ENCODE data around the gene NFATC2. TPM values are rescaled to one million over a fixed set of nuclear protein-coding genes. Genes with fewer than 3 reads are reported as not detected.

NFATC2 gene
- polyA plus RNA-seq, 3 donors = 1.6 to 2.3 (median 1.6) TPM

DNA sequence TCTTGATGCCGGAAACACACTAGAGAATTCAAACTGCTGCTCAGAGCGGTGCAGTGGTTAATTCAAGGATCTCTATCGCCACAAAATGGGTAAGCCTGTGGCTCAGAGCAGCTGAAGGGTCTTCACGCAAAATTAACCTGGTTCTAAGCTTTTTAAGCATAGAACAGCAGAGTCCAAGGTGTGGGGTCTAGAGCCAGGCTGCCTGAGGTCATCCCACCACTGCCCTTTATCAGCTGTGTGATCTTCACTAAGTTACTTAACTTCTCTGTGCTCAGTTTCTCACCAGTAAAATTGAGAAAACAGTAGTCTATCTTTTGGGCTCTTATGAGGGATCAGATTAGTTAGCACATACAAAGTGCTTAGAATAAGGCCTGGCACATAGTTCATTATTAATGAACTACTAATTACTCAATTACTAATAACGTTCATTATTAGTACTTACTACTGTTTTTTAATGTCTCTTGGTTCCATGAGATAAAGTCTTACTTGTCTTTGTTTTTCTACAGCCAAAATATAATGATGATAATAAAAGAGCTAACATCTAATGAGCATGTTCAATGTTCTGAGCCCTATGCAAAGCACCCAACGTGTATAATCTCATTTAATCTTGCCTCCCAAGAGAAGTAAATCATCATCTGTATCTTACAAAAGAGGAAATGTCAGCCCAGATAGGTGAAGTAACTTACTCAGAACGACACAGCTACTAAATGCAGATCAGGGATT, 92.9 kb downstream of the NFATC2 start:
- no peak for DNase-seq (ENCODE audit: extremely low read depth in 1 of 11, low read depth in 9 of 11, low spot score in 4 of 11)

DNA sequence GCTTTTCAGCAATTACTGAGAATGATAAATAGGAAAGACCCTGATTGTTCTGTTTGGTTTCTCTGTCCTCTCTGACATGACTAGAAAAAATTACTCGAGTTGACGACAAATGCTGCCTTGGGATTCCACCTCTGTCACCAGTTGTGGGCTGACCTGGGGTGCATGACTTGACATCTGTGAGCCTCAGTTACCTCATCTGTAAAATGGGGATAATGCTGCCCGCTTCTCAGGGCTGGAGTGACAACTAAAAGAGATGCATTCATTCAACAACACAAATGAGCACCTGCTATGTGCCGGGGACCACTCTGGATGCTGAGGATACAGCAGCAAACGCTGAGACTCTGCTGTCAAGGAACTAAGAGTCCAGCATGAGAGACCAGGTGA, 94.8 kb downstream of the NFATC2 start:
- DNase-seq (ENCODE audit: extremely low read depth in 1 of 11, low read depth in 9 of 11, low spot score in 4 of 11) = no peak

DNA sequence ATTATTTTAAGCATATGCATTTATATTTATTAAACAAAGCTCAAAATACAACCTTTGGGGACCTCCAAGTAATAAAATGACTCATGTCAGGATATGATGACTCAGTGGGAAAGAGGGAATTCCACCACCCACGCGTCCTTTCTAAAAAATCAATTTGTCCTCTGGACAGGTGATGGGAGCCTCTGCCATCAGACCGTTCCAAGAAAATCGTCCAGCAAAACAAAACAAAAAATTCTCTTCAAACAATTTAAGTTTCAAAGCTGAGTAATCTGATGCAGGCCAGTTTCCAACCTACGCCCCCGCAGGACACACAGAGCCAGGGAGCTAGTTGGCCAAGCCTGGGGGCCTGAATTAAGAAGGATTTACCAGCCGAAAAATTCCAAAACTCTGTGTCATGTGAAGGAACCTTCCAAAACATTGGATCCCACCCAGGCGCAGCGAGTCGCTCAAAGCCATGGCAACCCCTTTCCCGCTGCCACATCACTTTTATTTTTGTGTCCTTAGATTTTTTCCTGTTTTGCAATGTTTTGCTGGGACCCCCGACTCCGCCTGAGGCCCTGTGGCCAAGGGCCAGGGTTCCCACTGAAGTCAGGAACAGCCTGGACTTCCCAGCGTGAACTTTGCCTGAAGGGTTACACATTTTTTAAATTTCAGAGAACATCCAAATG, 95.3 kb downstream of the NFATC2 start:
- DNase-seq (ENCODE audit: extremely low read depth in 1 of 11, low read depth in 9 of 11, low spot score in 4 of 11) = peak in 3 of 11 donors; percentile 42 to 52 (median 48)

GRCh38 chr20:51446656-51447055, 95.9 kb downstream of the NFATC2 start:
- DNase-seq (ENCODE audit: extremely low read depth in 1 of 11, low read depth in 9 of 11, low spot score in 4 of 11) = no peak

DNA sequence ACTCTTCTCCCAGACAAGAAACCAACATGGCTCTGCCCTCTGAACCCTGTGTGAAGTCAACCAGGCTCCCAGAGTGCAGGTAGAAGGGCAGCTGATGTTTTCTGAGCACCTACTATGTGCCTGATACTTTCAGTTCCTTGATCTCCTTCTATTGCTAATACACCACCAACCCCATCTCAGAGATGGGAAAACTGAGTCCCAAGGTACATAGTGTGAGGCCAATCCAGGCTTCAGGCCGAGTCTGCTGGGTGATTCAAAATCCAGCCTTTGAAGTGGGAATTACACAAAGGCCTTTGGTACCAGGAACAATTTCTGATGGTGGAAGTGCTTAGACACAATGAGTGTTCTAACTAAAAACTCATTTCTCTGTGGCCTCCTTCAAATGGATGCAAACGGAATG, 96.3 kb downstream of the NFATC2 start:
- DNase-seq (ENCODE audit: extremely low read depth in 1 of 11, low read depth in 9 of 11, low spot score in 4 of 11) = no peak

GRCh38 chr20:51445591-51445990, 96.9 kb downstream of the NFATC2 start:
- no peak for DNase-seq (ENCODE audit: extremely low read depth in 1 of 11, low read depth in 9 of 11, low spot score in 4 of 11)

DNA sequence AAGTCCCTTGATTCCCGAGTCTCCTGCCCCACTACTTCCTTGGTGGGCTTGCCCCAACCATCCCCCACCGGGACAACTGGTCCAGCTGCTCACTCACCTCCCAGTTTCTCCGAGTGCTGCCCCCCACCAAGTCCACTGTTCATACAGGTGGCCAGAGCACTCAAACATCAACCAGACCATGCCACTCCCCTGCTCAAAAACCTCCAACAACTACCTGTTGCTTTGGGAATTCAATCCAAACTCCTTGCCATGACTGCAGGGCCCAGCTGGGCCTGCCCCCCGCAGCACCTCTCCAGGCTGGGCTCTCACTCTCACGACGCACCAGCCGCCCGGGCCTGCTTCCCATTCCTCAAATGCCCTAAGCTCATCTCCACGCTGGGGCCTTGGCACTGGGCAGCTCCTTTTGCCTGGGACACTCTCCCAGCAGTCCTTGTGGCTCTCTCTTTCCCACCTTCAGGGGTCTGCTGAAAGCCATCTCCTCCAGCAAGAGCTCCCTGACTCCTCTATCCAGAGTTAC, 97.5 kb downstream of the NFATC2 start:
- no peak for DNase-seq (ENCODE audit: extremely low read depth in 1 of 11, low read depth in 9 of 11, low spot score in 4 of 11)

DNA sequence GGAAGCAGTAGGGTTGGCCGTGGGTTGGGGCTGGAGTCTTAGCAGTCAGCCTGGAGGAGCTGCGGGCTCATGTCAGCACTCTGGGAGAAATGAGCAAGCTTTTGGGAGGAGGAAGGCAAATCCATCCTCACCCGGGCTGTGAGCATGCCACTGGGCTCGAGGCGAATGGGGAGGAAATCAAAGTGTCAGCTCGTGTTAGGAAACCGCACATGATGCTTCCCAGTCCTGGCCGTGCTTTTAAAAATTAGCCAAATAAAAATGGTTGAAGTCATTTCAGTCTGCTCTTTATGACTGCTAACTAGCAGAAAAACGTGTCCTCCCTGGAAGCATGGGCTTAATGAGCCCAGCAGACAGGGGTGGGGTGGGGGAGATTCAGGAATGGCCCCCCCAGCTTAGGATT, 98.1 kb downstream of the NFATC2 start:
- DNase-seq (ENCODE audit: extremely low read depth in 1 of 11, low read depth in 9 of 11, low spot score in 4 of 11) = no peak

DNA sequence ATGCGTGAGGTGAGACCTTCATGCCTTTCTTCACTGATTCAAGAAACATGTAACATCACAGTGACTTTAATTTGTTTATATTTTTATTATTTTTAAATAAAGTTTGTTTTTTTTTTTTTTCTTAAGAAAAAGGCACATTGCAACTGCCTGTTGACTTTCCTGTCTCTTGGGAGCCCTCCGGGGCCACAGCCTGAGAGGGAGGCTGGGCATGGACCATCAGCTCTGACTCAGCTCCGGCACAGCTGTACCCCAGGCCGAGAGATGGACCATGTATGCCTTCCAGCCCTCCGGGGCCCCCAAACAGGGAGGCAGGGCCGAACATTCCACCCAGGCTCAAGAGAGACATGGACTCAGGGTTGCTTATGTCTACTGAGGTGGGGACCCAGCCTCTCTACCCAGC, 99.9 kb downstream of the NFATC2 start:
- DNase-seq (ENCODE audit: extremely low read depth in 1 of 11, low read depth in 9 of 11, low spot score in 4 of 11) = no peak

- DNase-seq (ENCODE audit: extremely low read depth in 1 of 11, low read depth in 9 of 11, low spot score in 4 of 11) = no peak
Measured at GRCh38 chr20:51440589-51440988, 101.9 kb downstream of the NFATC2 start.

DNA sequence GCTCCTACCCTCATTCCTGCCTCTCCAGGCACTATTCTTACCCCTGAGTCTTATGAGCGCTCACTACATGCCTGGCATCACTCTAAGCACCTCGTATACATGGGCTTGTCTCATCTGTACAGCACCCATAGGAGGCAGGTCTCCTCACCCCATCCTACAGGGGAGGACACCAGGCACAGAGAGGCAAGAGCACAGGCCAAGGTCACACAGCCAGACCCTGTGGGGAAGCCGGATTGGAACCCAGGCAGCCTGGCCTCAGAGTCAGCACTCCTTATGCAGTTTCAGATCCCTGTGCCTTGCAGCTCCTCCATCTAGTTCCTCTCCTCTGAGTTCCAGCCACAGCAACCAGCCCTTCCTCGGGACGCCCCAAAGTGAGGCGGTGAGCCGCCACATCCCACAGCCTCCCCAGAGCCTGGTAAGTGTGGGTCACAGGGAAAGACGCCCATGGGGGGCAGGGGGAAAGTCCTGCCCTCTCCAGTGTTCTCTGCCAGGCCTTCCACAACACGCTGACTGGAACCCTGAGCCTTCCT, 103.3 kb downstream of the NFATC2 start:
- no peak for DNase-seq (ENCODE audit: extremely low read depth in 1 of 11, low read depth in 9 of 11, low spot score in 4 of 11)

- DNase-seq (ENCODE audit: extremely low read depth in 1 of 11, low read depth in 9 of 11, low spot score in 4 of 11) = no peak
Measured at GRCh38 chr20:51438136-51438535, 104.4 kb downstream of the NFATC2 start.

- DNase-seq (ENCODE audit: extremely low read depth in 1 of 11, low read depth in 9 of 11, low spot score in 4 of 11) = no peak
Measured at GRCh38 chr20:51437182-51437924, 105.2 kb downstream of the NFATC2 start.

DNA sequence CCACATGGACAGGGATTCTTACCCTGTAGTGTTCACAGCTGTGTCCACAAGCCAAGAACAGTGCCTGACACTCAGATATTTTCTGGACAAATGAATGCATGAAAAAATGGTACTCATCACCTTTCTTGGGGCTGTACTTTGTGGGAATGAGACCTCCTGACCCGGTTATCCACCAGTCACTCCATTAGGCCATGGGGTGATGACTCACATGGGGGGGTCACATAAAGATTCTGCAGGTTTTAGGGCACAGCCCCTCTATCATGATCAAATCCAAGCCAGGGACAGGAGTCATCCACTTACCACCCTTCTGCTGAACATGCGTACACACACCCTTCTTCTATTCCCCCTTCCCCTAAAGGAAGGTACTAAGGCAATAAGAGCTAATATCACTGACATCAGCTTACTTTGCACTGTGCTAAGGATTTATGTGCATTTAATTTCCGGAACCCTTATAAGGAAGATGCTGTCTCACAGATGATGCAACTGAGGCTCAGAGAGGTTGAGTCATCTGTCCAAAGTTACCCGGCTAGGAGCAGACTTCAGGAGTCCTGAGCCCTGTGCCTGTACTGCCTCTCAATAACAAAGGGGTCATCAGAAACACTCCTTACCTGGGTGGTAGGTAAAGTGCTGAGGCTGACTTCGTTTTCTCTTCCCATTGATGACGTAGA, 107.8 kb downstream of the NFATC2 start:
- DNase-seq (ENCODE audit: extremely low read depth in 1 of 11, low read depth in 9 of 11, low spot score in 4 of 11) = no peak

DNA sequence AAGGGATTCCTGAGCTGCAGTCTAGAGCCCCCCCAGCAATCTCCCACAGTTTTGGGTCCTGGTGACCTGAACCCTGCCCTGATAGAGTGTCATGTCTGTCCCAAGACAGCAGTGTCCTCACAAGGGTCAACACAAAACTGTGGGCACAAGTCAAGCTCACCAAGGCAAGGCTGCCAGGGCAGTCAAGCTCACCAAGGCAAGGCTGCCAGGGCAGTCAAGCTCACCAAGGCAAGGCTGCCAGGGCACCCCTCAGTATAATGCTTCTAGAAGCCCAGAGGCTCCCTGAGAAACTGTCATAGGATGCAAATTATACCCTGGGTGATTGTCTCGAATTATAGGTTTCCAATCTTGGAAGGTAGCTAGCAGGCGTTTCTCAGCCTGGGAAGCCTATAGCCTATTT, 108.5 kb downstream of the NFATC2 start:
- no peak for DNase-seq (ENCODE audit: extremely low read depth in 1 of 11, low read depth in 9 of 11, low spot score in 4 of 11)

DNA sequence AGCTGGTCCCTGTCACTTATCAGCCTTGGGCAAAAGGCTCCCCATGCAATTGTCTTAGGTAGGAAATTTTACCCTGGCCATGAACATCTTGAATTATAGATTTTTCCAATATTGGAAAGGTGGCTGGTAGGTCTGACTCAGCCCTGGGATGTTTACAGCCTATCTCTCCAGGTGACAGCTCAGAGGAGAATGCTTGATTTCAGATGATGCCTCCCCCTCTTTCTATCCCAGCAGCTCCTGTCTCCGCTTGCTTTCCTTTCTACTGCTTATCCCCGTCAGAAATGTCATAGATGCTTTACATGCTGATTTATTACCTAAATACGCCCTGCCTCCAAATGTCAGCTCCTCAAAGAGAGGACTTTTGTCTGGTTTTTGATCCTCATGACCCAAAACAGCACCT, 109.6 kb downstream of the NFATC2 start:
- DNase-seq (ENCODE audit: extremely low read depth in 1 of 11, low read depth in 9 of 11, low spot score in 4 of 11) = no peak

DNA sequence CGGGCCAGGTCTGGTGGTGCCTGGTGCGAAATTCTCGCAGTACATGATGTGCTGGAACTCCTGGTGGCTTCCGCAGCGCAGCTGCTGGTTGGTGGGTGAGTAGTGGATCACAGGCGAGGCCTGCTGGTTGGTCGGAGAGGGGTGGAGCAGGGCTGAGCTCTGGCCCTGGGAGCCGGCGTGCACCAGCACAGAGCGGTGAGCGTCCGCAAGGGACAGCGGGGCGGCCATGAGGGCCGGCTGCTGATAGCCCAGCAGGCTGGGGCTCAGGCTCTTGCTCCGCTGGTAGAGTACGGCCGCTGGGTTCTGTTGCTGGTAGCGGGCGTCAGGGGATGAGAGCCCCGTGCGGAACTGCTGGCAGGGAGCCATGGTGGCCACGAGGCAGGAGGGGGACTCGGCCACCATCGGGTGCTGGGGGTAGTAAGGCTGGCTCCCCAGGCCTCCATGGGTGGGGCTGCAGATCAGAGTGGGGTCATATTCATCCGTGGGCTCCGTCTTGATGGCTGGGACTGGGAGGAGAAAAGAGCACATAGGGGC, 110.2 kb downstream of the NFATC2 start:
- no peak for DNase-seq (ENCODE audit: extremely low read depth in 1 of 11, low read depth in 9 of 11, low spot score in 4 of 11)

DNA sequence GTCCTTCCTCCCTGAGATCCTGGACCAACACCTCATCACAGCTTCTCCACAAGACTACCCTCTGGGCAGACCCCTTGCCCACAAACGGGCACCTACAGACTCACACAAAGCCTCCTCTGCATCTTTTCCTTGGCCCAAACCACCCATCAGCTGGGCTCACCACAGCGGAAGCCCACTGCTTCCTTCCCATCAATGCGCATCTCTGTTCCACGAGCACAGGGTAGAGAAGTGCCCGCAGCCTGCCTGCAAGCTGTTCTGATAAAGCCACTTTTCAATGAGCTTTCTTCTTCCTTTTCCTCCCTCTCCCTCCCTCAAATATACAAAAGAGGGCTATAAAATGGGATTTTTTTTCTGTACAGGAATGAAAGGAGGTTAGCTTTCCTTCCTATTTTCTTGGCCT, 111.2 kb downstream of the NFATC2 start:
- no peak for DNase-seq (ENCODE audit: extremely low read depth in 1 of 11, low read depth in 9 of 11, low spot score in 4 of 11)
